NCI-H187 (cell line): ENCODE data around the gene VTI1A.
"Not testable (repeated sequence)": the region's sequence is repeated elsewhere in the genome, so short reads cannot be mapped to it uniquely, and the experiment has no call there.

Experiments
- DNase-seq, 2 experiments: peaks; one replicate each; lab custom pipeline; 2025; lab: John Stamatoyannopoulos, UW

VTI1A gene

DNA sequence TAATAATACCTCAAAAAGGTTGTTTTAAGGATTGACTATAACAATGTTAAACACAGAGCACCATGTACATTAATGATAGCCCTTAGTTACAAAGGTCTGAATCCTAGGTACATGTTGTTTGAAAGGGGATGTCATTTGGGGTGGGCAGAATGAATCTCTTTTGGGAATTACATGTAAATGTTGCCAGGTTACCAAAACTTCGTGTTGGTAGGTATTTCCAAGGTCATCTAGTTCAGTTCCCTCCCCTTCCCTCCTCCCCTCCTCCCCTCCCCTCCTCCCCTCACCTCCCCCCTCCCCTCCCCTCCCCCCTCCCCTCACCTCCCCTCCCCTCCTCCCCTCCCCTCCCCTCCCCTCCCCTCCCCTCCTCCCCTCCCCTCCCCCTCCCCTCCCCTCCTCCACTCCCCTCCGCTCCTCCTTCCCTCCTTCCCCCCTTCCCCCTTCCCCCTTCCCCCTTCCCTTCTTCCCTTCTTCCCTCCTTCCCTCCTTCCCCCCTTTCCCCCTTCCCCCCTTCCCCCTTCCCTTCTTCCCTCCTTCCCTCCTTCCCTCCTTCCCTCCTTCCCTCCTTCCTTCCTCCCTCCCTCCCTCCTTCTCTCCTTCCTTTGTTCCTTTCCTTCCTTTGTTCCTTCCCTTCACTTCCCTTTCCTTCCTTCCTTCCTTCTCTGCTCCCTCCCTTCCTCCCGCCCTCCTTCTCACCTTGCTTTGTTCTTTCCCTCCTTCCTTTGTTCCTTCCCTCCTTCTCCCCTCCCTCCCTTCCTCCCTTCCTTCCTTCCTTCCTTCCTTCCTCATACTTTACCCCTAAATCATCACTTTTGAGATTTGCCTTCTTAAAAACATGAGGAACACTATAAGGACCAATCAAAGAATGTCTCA, 8.1 kb downstream of the VTI1A start:
- no peak for DNase-seq

- no peak for DNase-seq
Observed at GRCh38 chr10:112456533-112456932, 9.5 kb downstream of the VTI1A start.

DNA sequence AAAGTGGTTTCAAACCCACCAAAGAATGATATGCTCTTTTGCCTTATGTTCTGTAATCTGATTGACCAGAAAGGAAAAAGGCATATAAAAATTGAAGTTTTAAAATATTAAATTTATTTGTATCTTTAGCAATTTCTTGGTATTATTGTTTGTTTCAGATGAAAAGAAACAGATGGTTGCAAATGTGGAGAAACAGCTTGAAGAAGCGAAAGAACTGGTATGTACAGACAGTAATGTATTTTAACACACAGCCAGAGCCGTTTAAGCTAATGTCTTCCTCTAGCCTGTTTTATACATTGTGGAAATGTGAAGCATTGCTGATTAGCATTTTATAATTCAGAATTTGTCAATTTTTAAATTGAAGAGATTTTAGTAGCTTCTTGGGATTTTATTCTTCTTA, 13.4 kb downstream of the VTI1A start:
- no peak for DNase-seq

- DNase-seq: no peak
Observed at GRCh38 chr10:112461029-112461887, 14.2 kb downstream of the VTI1A start.

- not testable (repeated sequence) for DNase-seq
Observed at GRCh38 chr10:112464074-112464473, 17.1 kb downstream of the VTI1A start.

GRCh38 chr10:112465299-112465883, 18.4 kb downstream of the VTI1A start:
- no peak for DNase-seq

GRCh38 chr10:112466802-112467201, 19.8 kb downstream of the VTI1A start:
- DNase-seq: no peak

GRCh38 chr10:112467541-112468075, 20.6 kb downstream of the VTI1A start:
- DNase-seq: no peak

GRCh38 chr10:112471878-112472487, 25.0 kb downstream of the VTI1A start:
- DNase-seq: no peak

DNA sequence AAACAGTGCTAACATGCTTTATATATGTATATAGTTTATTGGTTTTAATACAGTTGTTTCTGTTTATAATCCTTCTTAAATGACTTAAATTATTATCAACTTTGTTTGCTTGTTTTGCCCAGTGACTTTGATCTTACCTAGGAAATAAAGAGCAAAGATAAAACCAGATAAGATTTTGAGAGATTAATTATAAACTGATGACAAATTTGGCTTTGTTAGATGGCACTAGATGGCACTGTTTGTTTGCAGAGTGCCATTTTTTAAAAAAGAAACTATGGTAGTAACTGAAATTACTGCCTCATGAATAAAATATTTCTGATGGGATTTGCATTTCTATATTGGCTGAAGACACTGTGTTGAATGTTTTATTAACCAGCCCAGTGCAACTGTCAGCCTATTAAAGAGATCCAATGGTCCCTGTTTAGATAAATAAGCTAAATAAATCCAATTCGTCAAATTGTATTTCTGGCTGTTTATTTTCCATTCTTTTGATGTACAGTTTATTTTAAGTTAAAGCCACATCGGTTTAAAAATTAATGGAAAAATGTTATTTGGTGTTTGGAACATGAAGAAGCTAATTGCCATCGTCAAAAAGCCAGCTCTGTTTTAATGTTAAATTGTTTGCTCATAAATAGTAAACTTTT, 28.7 kb downstream of the VTI1A start:
- DNase-seq: no peak

DNA sequence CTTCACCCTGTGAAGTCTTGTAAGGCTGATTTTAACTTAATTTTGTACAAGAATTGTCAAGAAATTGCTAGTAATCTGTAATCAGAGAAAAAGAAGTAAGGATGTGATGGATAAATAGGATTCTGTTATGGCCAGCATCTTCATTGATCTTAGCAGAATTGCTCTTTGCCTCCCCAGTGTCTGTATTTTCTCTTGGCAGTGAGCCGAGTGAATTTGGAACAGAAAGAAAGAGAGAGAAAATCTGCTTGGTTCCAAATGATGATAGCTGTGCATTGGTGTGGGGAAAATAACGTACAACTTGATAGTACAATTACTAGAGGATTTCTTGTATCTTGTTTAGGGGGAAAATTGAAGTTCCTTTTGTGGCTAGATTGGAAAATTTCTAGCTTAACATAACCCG, 34.6 kb downstream of the VTI1A start:
- DNase-seq: no peak

DNA sequence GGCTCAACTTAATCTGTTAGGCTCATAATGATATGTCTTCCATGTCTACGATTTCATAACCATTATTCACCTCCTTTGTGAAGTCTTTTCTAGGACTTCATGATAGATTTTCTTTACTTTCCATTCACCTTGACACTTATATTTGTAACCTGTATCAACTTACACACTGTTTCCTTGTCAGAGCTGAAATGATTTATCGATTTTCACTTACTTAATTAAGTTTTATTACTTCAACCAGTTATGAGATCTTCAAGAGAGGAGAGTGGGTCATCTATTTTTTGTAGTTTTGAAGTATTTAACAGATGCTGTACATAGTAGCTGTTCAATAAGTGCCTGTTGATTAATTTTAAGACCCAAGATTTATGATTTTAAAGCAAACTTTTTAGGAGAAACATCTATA, 37.4 kb downstream of the VTI1A start:
- DNase-seq: no peak

DNA sequence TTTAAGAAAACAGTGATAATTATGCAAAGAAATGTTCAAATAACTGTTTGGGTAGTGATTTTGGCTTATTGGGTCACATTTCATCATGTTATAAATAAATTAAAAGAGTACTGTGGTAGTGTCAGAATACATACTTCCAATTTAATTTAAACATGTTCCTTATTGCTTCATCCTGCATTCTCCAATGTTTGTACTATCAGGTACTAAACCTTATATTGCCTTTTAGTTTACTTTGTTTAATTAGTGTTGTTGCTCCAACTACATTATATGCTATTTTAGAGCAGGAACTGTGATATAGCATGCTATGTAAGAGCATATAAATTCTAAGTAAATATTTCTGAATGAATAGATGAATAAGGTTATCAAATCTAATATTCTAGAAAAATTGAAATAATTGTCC, 40.9 kb downstream of the VTI1A start:
- no peak for DNase-seq

DNA sequence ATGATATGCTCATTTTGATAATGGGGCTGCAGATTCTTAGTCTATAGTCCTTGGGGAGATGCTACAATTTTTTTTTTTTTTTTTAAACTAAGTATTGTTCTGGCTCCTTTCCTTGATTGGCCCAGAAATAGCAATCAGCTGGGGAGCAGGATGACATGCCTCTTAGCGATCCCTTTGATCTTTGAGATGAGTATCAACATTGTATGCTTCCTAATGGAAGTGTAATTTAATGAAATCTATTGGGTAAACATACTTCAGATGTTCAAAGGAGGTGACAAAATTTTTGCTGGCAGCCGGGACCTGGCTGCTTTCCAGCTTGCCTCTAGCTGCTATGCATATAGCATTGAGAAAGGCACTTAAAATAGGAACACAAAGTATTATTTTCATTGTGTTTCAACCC, 43.5 kb downstream of the VTI1A start:
- no peak for DNase-seq

DNA sequence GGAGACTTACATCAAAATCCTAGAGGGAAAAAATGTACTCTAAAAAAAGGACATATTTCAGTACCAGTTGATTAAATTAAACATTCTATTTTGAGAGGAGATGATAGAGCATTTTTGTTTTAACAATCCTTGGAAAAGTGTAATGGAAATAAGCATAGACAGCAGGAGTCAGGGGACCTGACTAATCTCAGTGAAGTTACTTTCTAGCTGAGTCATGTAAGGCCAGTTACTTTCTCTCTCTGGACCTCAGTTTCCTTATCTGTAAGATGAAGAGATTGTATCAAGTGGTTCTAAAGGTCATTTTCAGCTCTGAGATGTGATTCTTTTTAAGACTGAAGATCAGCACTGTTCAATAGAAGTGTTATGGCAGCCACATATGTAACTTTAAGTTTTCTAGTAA, 44.1 kb downstream of the VTI1A start:
- DNase-seq: no peak

- no peak for DNase-seq
Observed at GRCh38 chr10:112492736-112493135, 45.7 kb downstream of the VTI1A start.

DNA sequence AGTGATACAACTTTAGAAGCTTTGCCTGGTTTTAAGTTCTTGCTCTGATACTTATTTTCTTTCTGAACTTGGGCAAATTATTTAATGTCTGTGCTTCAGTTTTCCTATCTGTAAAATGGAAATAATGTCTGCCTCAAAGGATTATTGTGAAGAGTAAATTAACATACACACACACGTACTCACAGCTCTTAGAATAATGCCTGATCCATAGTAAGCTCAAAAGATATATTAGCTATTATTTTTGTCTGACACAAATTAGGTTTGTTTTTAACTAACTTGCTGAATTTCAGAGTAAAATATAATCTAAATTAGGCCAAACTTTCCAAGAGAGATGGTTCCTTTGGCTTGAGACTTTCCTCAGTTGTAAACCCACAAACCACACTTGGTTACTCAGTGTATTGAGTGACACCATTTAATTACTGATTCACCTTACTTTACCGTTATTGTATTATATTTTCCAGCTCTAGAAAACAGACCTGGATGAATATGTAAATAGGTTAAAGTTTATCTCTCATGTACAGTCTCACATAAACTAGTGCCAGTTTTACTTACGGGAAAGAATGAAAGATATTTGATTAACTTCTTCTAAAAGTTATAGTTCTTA, 50.4 kb downstream of the VTI1A start:
- DNase-seq: no peak

DNA sequence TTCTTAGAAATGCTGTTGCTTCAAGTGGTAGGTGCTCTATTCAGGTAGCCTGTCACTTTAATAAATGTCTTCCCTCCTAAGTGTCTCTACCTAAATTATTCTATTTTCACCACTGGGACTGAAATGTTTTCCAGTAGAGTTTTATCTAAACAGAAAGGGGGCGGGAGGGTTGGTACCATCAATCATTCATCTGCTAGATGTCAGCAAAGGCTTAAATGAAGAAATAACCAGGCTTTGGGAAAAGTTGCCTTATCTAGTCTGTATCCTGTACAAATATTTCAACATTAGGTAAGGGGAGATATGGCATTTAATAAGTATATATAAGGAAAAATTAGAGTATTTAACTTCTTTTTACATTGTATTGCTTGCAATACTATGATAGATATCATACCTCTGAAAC, 51.8 kb downstream of the VTI1A start:
- DNase-seq: no peak

- not testable (repeated sequence) for DNase-seq
Observed at GRCh38 chr10:112499985-112500384, 53.0 kb downstream of the VTI1A start.

GRCh38 chr10:112502536-112502935, 55.5 kb downstream of the VTI1A start:
- DNase-seq: no peak

DNA sequence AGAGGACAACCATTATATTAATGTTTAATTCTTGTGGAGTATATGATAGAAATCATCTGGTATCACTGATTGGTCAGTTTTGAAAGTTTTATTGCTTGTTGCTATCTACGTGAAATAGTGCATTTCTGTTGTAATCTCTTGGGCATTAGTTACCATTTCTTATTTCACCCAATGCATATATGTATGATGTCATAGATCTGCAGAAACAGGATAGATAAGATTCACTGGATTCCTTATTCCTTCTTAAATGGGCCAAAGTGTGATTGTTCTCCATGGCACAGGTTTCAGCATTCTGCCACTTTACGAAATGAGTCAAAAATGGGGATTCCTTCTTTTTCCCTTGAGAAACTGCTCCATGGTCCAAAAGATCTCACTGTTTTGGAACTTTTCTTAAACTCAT, 56.6 kb downstream of the VTI1A start:
- no peak for DNase-seq
